Endometrial microvascular endothelial cells (primary cell): ENCODE measurements around the gene SPAAR. TPM values are rescaled to one million over a fixed set of nuclear protein-coding genes. Genes with fewer than 3 reads are reported as not detected.

ENCODE experiments used
- in situ Hi-C: cut with HindIII; loops from 2 replicates; pipeline ENCODE4 v1.10.0; 2017; ENCODE audit warnings: low sequenced_read_pairs, low pct_unique_long_range_greater_than_20kb; ENCODE audit errors: inconsistent ontology term
- total RNA-seq: library from RNA; depleted of rRNA; stranded (reverse); fragments of >200 nt; gene quantifications from one replicate; pipeline ENCODE4 v1.2.3, GENCODE V29; 2015; ENCODE audit errors: inconsistent ontology term

SPAAR gene
- total RNA-seq, 1 donor from 2014 or later = 34.1 TPM

- in situ Hi-C loops = no loop called here
These were observed 29.4 kb downstream of the SPAAR start for GRCh38 chr9:35938474-35939356.

GRCh38 chr9:35939679-35940250 lies 30.5 kb downstream of the SPAAR start:
- in situ Hi-C loops = no loop called here

GRCh38 chr9:35940458-35941407 lies 31.4 kb downstream of the SPAAR start:
- in situ Hi-C loops = no loop called here

GRCh38 chr9:35942286-35942685 lies 33.0 kb downstream of the SPAAR start:
- in situ Hi-C loops = no loop called here

GRCh38 chr9:35944173-35944572 lies 34.9 kb downstream of the SPAAR start:
- in situ Hi-C loops = no loop called here

- in situ Hi-C loops = no loop called here
These were observed 35.6 kb downstream of the SPAAR start for GRCh38 chr9:35944841-35945240.

- in situ Hi-C loops = no loop called here
These were observed 36.2 kb downstream of the SPAAR start for GRCh38 chr9:35945341-35946018.

- in situ Hi-C loops = no loop called here
These were observed 39.2 kb downstream of the SPAAR start for GRCh38 chr9:35948451-35948850.

- in situ Hi-C loops = no loop called here
These were observed 39.6 kb downstream of the SPAAR start for GRCh38 chr9:35948901-35949318.

- in situ Hi-C loops = no loop called here
These were observed 42.4 kb downstream of the SPAAR start for GRCh38 chr9:35951736-35952135.

- in situ Hi-C loops = no loop called here
These were observed 43.4 kb downstream of the SPAAR start for GRCh38 chr9:35952526-35953191.

- in situ Hi-C loops = no loop called here
These were observed 45.8 kb downstream of the SPAAR start for GRCh38 chr9:35954942-35955546.

- in situ Hi-C loops = no loop called here
These were observed 47.4 kb downstream of the SPAAR start for GRCh38 chr9:35956651-35957050.

- in situ Hi-C loops = no loop called here
These were observed 49.0 kb downstream of the SPAAR start, which contains the start of gene OR2S2 for GRCh38 chr9:35958104-35958837. Gene OR2S2 (minus strand): TSS chr9:35958154. CDS start chr9:35958098, 56 bp downstream.

GRCh38 chr9:35960039-35960655 lies 50.9 kb downstream of the SPAAR start:
- in situ Hi-C loops = no loop called here
